Limb (tissue), 2 donors: ENCODE results near the gene SPAG16.
"Not testable (repeated sequence)": the region's sequence is repeated elsewhere in the genome, so short reads cannot be mapped to it uniquely, and the experiment has no call there.

Experiments used
- DNase-seq, 2 donors: peaks; one replicate each; pipeline ENCODE4 v3.0.0-alpha.2; 2016; ENCODE audit errors: extremely low spot score in 2 of 2

The SPAG16 gene

DNA sequence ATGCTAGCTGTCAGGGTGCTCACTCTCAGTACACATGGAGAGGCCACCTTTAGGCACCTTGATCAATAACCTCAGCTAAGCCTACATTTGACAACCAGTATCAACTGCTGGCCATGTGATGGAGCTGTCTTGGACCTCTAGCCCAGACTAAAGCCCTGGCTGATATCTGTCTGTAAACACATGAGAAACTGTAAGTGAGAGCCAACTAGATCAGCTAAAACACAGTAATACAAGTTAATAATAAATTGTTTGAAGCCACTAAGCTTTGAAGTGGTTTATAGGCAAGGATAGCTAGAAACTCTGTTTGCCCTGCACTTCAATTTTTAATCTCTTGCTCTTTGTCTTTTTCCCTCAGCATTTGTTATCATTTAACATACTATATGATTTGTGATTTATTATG is 407.1 kb downstream of the SPAG16 start:
- DNase-seq, result no peak

DNA sequence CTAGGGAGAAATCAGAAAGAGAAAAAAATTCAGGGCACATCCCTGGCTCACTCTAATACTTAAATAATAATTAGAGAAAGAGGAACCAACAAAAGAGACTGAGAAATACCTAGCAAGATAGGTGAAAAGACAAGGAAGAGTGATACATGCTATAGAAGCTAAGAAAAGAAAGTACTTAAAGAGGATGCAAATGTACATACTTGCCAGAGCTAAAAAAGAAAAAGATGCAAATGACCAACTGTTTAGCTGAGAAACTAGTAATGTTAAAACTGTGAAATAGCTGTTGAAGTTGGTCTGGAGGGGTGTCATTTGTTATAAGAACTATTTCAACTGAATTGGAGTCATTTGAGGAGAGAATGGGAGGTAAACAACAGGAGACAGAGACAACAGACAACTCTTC is 412.2 kb downstream of the SPAG16 start:
- DNase-seq, result no peak

DNA sequence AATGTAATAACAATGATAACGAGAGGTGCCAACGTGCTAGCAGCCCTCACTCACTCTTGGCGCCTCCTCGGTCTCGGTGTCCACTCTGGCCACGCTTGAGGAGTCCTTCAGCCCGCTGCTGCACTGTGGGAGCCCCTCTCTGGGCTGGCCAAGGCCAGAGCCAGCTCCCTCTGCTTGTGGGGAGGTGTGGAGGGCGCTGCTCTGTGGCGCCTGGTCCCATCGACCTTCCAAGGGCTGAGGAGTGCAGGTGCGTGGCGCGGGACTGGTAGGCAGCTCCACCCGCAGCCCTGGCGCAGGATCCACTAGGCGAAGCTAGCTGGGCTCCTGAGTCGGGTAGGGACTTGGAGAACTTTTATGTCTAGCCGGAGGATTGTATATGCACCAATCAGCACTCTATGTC is 417.1 kb downstream of the SPAG16 start:
- DNase-seq, result not testable (repeated sequence)

DNA sequence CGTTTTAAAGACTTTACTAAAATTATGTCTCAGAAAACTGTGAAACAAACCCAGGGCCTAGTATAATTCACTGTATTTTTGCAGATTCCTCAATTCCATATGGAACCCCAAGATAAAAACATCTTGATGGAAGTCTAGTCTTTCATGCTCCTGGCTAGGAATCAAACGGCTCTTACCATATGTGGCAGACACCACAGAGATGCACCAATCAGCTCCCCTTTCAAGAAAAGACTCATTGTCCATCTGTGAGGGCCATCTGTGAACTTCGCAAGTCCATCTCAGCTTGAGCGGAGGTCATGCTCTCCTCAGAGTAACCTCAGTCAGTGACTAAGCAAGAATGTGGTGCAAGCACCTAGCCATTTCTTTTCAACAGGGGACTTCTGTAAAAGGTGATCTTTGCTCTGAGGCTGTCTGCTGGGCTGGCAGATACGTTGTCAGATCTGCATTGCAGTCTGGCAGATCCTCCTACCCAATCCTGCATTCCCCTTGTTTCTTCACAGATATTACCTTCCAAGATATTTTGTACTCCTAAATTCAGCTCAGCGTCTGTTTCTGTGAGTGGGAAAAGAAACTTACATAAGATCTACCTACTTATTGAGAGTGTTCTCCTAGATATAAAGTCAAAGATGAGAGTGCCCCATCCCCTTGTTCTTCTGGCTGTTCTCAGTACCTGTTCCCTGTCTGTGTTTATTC is 419.3 kb downstream of the SPAG16 start:
- DNase-seq, result no peak

DNA sequence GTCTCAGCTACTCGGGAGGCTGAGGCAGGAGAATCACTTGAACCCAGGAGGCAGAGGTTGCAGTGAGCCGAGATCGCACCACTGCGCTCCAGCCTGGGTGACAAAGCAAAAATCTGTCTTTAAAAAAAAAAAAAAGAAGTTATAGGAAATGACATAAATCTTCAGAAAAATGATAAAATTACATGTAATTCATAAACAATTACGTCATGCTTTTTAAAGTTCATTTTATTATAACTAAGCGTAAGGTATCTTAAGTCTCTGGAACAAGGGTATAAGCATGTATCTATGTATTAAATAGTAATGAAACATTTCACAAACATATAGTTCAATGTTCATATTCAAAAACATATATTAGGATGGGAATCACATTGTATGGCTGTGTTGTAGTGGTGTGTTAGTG is 425.9 kb downstream of the SPAG16 start:
- DNase-seq, result no peak

DNA sequence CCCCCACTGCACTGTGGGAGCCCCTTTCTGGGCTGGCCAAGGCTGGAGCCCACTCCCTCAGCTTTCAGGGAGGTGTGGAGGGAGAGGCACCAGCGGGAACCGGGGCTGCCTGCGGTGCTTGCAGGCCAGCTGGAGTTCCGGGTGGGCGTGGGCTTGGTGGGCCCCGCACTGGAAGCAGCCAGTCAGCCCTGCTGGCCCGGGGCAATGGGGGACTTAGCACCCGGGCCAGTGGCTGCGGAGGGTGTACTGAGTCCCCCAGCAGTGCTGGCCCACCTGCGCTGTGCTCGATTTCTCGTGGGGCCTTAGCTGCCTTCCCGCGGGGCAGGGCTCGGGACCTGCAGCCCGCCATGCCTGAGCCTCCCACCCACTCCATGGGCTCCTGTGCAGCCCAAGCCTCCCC is 434.1 kb downstream of the SPAG16 start:
- not testable (repeated sequence) for DNase-seq

DNA sequence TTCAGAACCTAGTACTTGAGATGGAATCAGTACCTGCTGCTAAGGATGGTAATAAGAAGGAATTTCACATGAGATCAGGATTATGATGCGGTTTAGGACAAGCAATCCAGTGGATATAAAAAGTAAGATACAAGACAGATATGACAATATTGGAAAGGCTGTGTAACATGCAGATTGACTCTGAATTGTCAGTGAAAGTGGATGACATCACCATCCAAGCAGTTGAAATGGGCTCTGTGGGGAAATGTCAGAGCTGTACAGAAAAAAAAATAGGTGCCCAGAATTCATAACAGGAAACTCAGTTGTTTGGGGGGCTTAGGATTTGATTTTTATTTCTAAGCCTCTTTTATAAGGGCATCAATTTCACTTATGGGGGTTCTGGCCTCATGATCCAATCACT is 438.3 kb downstream of the SPAG16 start:
- no peak for DNase-seq

DNA sequence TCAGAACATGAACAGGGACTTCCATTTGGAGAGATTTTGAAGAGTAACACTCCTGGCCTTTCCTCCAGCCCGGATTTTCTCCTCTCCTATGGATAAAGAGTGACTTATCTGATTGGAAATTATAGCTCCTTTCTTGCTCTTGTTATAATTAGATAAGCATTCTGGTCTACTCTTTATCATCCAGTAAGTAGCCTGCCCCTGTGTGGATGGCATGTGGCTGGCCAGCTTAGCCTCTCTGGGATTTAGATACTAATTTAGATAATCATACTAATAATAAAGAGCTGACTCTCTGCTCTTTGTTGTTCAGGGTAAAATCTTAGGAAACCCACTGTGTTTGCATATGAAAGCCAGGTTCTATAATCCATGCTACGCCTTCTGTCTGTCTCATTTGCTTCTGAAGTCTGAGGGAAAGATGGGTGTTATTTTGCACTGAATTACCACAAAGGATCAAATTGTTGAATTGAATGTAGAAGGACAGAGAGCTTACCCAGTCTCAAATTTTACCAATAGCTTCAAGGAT is 438.8 kb downstream of the SPAG16 start:
- DNase-seq, result no peak

DNA sequence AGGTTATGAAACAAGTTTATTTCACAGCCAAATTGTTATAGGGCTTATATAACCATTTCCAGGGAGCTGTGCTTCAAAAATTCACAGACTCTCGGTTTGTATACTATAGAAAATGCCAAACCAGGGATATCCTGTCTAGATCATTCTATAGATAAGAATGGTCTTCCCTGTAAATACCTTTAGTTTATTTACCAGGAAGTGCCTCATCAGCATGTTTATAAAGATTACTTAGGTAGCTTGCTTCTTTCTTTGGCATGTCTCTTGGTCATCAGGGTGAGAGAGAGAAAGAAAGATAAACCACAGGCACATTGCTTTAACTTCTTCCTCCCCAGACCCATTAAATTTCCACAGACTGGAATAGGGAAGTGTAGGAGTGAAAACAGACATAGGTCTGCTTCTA is 439.4 kb downstream of the SPAG16 start:
- no peak for DNase-seq

DNA sequence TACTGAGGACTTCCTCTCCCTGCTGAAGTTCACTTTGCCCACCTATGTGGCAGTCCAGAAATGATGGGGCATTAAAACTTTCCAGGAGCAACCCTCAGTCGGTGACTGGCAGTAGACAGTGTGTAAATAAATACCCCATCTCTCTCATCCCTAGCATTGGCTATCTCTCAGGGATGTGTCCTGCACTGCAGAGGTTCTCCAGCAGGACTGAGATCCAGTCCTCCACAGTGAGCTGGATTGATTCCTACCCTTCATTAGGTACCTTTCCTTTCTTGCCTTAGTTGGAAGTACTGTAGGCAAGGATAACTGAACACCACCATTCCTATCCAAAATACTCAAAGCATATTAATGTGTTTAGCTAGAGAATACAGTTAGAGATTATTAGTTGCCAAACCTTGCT is 441.8 kb downstream of the SPAG16 start:
- DNase-seq, result no peak

DNA sequence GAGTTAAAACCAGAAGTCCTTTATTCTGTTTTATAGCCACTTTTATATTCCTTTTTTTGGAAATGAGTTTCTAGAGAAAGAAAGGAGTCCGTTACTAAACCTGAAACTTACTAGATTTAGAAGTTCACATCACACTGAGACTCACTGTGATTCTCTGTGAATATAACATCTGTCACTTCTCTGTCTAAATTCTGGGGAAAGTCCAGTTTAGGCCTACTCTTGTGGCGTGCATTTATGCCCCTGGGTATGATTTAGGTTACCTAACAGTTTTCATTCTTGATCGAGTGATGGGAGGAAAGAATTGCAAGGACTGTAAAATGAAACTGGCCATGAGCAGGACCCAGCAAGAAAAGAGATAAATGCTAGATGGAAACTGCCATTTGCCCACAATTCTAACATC is 449.6 kb downstream of the SPAG16 start:
- DNase-seq, result no peak

DNA sequence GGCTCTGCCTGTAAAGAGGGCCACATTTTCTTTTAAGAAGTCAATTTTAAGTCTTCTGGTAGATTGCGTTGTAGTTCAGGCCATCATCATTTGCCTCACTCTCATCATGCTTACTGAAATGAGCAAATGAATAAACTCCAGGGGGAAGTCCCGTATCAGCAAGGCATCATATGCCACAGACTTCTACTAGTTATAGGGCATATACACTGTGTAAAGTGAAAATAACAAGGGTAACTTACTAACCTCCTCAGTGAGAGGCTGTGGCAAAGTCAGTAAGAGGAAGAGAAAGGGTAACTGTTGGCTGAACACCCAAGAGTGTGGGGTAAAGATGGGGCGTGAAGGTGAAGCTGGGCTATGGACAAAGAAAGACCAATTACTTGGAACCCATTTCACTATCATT is 456.2 kb downstream of the SPAG16 start:
- DNase-seq, result no peak

DNA sequence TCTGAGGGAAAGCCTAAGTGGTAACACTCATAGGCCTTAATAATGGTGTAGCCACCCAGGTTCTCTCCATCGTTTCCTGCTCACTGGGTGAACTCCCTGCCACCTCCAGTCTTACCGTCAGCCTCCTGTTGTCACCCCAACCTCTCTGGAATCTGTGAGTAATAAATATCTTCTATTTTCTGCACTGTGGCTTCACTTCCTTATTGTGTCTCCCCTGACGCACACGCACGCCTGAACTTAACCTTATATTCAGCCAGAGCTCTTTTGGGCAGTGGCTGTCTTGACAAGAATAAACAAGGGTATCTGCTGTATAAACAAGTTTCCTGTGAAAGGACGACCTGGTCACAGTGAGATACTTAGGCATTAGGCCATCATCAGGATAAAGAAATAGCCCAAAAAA is 467.2 kb downstream of the SPAG16 start:
- no peak for DNase-seq

DNA sequence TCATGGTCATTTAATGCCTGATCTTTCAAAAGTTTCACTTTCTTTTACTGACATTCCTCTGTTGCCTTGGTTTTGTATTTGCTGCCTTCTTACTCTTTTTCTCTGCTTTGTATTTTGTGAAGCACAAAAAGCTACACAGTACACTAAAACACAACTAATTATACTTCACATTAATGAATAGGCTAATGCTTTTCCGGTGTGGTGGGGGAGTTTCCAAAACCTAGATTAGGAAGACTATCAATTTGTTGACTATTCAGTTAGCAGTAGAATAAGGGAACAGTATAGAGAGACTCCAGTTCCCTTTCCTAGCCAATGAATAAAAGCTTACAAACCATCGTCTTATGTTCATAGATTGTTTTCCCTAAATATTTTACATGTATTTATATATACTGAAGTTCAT is 468.3 kb downstream of the SPAG16 start:
- no peak for DNase-seq

DNA sequence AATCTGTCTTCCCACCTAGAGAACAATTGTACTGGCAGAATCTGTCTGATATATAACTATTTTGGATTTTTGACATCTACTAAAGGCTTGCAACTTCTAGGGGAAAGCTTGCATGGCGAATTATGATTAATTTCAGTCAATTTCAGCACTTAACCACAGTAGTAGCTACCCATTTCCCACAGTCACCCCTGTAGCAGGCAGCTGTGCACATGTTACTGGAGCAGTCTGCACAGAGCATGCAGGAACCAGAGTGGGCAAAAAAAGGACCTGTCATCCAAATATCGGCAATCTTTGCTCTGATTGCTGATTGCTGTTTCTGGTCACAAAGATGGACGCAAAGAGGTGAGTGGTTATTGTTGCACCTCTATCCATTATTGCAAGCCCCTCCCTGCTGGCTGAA is 473.3 kb downstream of the SPAG16 start:
- DNase-seq, result no peak

DNA sequence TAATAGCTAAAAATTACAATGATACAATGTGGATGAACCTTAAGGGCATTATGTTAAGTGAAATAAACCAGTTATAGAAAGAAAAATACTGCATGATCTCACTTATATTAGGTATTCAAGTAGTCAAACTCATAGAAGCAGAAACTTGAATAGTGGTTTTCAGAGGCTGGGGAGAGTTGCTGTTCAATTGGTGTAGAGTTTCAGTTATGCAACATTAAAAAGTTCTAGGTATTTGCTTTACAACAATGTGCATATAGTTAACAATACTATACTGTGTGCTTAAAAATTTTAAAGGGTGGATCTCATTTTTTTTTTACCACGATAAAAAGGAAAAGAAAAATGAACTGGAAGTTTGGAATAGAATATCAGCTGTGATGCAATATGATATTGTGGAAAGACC is 479.1 kb downstream of the SPAG16 start:
- no peak for DNase-seq

DNA sequence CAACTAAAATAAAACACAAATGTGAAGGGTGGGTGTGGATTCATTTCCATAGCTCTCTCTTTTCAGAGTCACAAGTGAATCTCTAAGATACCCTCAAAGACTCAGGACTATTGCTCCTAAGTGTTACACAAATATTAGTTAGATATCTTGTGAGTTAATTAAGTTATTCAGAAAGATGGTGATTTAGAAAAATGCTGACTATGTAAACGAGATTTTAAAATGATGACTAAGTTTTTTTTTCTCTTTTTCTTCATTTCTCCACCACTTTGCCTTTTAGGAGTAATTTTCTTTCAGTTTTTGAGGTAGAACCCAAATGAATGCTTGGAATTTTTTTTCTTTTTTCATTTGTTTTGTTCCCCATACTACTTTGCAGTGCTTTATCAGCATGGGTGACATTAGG is 479.7 kb downstream of the SPAG16 start:
- no peak for DNase-seq

DNA sequence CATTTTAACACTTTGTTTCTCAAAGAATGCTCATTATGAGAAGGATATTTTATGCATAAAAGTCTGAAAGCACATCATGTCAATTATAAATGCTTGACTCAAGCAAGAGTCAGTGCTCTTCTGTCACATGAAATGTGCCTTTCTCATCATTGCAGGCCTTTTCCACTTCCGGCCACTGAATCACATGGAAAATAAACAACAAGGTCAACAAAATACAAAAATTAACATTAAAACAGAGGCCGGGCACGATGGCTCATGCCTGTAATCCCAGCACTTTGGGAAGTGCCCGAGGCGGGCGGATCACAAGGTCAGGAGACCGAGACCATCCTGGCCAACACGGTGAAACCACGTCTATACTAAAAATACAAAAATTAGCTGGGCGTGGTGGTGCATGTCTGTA is 480.6 kb downstream of the SPAG16 start:
- DNase-seq, result no peak

DNA sequence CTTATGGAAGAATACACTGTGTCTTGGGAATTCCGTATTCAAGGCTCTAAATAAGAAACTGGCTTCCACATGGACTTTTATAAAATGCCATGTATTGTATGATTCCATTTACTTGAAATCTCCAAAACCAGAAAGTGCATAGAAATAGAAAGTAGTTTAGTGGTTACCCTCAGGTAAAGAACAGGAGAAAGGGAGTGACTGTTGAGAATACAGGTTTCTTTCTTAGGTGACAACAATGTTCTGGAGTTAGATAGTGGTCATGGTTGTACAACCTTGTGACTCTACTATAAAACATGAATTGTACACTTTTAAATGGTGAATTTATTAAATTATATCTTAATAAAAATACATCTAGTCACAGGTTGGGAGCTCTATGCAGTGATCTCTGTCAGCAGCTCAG is 481.8 kb downstream of the SPAG16 start:
- no peak for DNase-seq

DNA sequence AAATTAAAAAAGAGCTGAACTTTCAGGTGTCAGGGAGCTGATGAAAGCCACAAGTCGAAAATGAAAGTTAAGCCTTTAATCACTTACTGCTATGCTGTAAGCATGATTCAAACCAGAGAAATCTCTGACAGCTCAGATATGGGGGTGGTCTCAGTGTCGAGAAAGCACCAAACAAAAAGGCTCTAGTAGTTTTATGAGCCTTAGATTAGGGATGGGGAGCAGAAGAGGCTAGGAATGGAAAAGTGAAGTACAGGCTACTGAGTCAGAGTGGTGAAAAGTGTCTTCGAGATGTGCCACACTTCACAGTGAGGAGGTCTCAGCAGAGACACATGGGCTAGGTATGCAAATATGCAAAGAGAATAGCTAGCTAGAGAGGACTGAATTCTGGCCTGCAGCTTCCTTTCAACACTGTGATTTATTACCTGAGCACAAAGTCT is 482.2 kb downstream of the SPAG16 start:
- no peak for DNase-seq

DNA sequence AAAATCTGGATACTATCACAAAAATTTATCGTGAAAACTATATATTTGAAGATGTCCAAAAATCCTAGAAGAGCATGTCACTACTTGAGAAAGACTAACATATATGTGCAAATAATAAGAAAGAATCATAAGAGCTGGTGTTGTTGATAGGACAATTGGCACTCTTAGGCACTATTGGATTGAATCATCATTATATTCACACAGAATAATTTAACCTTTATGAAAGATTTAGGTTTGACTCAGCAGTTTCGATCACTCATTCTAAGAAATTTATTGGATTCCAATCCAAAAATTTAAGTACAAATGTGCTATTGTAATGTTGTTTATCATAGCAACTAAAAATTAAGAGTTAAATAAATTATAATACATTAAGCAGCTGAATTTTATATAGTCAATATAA is 503.6 kb downstream of the SPAG16 start:
- DNase-seq, result no peak

DNA sequence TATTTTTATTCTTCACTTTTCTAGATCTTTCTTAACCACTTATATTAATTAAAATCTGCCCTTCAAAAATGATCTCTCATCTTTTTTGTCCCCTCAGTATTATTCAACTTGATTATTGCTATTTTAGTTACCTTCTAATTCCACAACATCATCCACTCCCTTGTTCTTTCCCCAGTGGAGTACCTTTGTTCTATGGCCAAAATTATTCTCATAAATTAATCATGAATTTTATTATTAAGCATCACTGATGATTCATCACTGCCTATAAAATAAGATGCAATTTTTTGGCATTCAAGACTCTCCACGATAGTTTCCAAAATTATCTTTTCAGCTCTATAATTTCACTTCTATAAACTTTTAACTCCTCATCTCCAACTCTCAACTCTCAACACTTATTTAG is 505.7 kb downstream of the SPAG16 start:
- DNase-seq, result no peak

DNA sequence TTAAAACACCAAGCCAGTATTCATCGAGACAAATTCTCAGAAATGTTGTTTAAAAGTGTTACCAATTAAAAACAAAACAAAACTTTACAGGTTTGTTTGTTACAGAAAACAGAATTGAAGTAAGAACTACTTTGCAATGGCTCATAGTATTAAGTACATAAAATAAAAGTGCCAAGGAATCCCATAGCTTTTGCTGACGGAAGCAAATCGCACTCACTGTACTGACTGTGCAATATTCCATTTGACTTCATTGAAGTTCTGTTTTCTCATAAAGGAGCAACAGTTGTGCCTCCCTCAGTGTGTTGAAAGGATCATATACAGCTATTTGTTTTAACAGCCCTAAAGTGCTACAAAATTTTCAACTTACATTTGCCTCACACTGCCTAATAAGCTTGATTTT is 507.8 kb downstream of the SPAG16 start:
- no peak for DNase-seq
